ENCODE results near the gene PTGER3.

GRCh38 chr1:71088645-71089287 is 41.1 kb upstream of the PTGER3 start:
- TF ChIP-seq CTCF (IDR thresholded peaks at IDR 0.05; ENCODE audit: low read depth, low read length, missing input control) (no peak), ATF3 (IDR thresholded peaks at IDR 0.05) (no peak), RAD21 (IDR thresholded peaks at IDR 0.05) (no peak)
- TF ChIP-seq, protein P1, sequence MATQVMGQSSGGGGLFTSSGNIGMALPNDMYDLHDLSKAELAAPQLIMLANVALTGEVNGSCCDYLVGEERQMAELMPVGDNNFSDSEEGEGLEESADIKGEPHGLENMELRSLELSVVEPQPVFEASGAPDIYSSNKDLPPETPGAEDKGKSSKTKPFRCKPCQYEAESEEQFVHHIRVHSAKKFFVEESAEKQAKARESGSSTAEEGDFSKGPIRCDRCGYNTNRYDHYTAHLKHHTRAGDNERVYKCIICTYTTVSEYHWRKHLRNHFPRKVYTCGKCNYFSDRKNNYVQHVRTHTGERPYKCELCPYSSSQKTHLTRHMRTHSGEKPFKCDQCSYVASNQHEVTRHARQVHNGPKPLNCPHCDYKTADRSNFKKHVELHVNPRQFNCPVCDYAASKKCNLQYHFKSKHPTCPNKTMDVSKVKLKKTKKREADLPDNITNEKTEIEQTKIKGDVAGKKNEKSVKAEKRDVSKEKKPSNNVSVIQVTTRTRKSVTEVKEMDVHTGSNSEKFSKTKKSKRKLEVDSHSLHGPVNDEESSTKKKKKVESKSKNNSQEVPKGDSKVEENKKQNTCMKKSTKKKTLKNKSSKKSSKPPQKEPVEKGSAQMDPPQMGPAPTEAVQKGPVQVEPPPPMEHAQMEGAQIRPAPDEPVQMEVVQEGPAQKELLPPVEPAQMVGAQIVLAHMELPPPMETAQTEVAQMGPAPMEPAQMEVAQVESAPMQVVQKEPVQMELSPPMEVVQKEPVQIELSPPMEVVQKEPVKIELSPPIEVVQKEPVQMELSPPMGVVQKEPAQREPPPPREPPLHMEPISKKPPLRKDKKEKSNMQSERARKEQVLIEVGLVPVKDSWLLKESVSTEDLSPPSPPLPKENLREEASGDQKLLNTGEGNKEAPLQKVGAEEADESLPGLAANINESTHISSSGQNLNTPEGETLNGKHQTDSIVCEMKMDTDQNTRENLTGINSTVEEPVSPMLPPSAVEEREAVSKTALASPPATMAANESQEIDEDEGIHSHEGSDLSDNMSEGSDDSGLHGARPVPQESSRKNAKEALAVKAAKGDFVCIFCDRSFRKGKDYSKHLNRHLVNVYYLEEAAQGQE (IDR thresholded peaks at IDR 0.05) = no peak

Measured in liver (tissue), 3 donors.